AG09309 (cell line): Measurements from ENCODE around the gene DST.
A peak's percentile ranks its signal among the peaks of the same experiment; 100 is the strongest.

Experiments
- DNase-seq: peaks from one replicate; pipeline ENCODE4 v3.0.0-alpha.2; 2010; ENCODE audit warnings: low read depth
- H3K4me3 ChIP-seq: 2 replicates; pipeline ENCODE4 v1.5.1; 2011; ENCODE audit warnings: mild to moderate bottlenecking, low read depth, low read length, moderate library complexity; ENCODE audit not compliant: control insufficient read depth
- TF ChIP-seq, protein P1 (sequence below): IDR thresholded peaks from 2 replicates; pipeline ENCODE4 v1.5.1; 2011; ENCODE audit warnings: mild to moderate bottlenecking, low read depth, low read length, inconsistent platforms; ENCODE audit not compliant: insufficient read depth, control insufficient read depth; ENCODE audit errors: missing control alignments

Gene DST

DNA sequence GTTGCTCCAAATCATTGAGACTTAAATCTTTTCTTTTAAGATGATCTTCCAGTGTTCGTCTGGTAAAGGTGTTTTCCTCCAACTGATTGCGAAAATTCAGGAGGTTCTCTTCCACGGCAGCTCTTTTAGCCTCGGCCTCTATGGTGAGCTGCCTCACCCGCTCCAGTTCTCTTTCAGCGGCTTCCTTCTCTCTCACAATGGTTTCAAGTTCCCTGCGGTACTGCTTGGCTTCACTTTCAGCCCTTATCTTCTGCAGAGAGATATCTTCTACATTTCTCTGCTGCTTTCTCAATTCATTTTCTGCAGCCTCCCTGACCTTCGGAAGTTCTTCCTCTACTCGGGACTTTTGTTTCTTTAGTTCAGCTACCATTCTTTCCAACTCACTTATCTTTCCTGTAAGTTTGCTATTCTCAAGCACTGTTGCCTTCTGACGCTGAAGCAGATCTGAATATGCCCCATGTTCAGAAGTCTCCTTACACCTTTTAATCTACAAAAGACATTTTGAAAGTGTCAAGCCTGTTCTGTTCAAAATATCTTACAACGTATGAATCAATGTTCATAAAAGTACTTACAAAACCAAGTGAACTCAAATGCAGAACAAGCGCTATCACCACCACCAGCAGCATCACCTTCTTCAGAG lies 22.3 kb downstream of the DST start:
- no peak for DNase-seq
- no peak overlapping the region for H3K4me3 ChIP-seq
- TF ChIP-seq, protein P1, sequence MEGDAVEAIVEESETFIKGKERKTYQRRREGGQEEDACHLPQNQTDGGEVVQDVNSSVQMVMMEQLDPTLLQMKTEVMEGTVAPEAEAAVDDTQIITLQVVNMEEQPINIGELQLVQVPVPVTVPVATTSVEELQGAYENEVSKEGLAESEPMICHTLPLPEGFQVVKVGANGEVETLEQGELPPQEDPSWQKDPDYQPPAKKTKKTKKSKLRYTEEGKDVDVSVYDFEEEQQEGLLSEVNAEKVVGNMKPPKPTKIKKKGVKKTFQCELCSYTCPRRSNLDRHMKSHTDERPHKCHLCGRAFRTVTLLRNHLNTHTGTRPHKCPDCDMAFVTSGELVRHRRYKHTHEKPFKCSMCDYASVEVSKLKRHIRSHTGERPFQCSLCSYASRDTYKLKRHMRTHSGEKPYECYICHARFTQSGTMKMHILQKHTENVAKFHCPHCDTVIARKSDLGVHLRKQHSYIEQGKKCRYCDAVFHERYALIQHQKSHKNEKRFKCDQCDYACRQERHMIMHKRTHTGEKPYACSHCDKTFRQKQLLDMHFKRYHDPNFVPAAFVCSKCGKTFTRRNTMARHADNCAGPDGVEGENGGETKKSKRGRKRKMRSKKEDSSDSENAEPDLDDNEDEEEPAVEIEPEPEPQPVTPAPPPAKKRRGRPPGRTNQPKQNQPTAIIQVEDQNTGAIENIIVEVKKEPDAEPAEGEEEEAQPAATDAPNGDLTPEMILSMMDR, result no peak

DNA sequence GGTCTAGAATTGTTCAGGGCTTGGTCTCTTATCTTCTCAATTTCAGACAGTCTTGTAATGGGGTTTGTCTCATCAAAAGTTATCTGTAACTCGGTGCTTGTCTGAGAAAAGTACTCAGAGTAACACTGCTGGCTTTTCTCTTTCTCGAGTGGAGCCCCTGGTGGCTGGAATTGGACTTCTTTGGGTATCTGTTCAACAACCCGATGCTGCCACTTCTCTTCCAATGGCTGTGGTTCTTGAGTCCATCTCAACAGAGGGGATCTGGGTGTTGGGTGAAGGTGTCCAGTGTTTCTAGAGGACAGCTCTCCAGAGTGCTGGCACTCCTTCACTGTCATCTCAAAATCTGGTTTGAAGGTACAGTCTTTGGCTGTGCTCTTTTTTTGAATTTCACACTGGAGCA lies 24.6 kb downstream of the DST start:
- TF ChIP-seq, protein P1, result peak; percentile 19
- H3K4me3 ChIP-seq, result no peak overlapping the region
- no peak for DNase-seq

DNA sequence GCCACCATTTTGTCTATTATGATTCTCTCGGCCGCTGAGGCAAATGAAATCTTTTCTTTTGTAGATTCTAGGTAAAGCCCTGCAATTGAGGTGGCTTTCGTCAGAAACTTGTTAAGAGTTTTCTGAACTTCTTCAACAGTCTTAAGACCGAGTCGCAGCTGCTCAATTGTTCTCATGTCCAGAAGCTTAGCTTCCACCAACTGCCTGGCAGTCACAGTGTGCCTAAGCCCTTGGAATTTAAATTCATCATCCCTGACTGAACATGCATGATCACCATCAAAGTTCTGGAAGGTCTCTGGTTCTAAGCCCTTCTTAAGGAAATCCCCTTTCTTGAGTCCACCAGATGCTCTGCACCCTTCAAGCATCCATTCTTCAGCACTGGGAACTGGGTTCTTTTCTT lies 25.7 kb downstream of the DST start:
- DNase-seq, result no peak
- H3K4me3 ChIP-seq, result no peak overlapping the region
- TF ChIP-seq, protein P1, result no peak

DNA sequence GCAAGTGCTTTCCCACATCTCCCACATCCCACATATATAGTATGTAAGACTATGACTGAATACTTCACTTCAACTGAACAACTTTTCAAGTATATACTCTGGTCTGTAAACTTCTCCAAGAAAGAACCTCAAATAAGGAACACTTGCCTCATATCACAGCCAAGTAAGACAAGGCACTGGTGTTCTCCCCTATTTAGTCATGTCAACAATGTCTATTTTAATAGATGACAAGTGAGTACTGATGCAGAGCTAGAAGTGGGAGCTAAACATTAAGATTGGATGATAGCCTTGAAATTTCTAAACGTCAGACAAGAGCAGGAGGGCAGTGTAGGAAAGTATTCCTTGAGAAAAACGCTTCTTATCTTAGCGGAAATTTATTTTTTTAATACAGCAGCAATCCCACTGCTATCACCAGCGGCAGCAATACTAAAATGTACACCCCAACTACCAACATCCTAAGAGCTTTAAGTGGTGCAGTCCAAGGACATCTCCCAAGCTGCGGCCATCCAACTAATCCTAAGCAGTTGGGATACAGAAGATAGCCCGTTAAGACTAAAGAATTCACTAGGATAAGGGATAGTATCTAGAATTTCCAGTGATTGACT lies 29.3 kb downstream of the DST start:
- DNase-seq, result no peak
- TF ChIP-seq, protein P1, result no peak
- no peak overlapping the region for H3K4me3 ChIP-seq

DNA sequence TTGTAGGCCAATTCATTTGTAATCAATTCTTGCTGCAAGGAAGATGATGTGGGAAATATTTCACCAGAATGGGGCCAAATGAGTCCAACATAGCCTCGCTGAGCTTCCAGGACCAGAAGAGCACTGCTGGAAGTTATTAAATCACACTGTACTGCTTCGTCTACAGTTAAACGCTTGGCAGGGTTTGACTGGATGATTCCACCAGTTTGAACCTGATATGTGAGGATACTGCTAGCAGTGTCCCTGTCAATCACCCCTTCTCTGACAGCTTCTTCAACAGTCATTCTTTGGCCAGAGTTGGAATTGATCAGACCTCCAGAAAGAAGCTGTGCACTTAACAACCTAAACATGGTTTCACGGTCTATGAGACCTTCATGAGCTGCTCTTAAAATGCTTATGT lies 34.4 kb downstream of the DST start:
- no peak overlapping the region for H3K4me3 ChIP-seq
- no peak for DNase-seq
- TF ChIP-seq, protein P1, result no peak

DNA sequence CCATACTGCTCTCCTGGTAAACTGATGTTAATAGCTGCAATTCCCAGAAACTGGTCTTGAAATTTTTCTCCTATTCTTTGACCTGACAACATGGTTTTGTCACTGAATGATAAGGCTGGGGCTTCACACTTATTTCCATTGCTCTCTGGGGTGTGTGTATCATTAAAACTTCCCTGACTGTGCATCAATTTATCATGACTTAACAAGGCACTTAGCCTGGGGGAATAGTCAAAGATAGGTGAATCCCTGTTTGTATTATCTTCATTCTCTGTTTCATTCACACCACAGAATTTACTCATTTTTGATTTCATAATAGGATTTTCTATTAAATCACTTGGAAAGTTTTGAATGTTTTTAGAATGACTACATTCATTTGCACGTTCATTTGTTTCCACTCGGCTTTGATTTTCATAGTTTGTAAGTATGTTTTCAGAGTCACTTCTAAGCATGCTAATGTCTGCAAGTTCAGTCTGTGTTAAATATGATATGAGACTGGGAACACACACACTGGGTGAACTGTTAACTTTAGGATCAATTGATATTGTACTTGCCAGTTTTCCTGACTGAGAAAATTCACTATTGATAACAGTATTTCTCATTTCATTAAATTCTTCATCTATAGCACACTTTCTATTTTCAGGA lies 35.5 kb downstream of the DST start:
- TF ChIP-seq, protein P1, result no peak
- H3K4me3 ChIP-seq, result no peak overlapping the region
- DNase-seq, result no peak
